IPS DF 4.7 (cell line): ENCODE results near the gene HMGCLL1.

Experiments
- DNase-seq: peaks from one replicate; pipeline ENCODE4 v3.0.0-alpha.2; 2013; ENCODE audit warnings: low spot score; ENCODE audit errors: extremely low read depth

Gene HMGCLL1

DNA sequence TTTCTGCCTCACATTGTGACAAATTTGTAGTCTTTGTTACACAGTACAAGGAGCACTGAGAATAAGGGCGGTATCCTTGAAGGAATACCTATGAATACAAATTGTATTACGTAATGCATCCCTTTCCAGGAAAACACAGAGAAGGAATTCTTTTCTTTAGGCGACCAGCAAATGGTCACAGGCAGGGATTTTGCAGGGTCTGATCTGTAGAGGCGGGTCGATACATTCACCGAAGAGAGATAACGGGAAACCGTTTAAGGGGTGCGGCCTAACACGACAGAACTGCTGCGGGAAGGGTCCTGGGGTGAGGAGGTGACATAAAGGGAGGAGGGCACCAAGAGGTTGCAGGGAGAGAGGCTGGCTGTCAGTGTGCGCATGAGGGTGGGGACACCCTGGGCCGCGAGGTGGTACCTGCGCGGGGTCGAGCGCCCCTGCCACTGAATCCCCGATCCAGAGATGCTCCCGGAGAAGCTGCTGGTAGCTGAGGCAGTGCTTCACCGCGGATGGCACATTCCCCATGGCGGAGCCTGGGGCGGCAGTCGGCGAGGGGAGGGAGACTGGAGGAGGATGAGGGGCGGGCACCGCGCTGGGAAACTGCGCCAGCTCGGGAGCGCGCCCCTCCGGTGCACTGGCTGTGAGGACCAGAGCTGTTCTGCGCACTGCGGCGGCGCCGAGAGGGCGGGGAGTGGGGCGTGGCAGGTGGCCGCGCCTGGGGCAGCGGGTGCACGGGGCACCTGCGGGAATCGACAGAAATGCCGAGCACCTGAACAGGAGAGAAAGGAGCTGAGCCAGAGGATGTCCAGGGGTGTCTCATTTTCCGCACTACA lies at the start of gene HMGCLL1:
Gene HMGCLL1, minus strand, starts transcription at position 656 of the 827 bp plus-strand sequence. Its CDS starts 137 bp downstream, at position 519.
- peak; percentile 41 for DNase-seq

GRCh38 chr6:55621993-55622392 lies 43.0 kb upstream of the HMGCLL1 start:
- no peak for DNase-seq

DNA sequence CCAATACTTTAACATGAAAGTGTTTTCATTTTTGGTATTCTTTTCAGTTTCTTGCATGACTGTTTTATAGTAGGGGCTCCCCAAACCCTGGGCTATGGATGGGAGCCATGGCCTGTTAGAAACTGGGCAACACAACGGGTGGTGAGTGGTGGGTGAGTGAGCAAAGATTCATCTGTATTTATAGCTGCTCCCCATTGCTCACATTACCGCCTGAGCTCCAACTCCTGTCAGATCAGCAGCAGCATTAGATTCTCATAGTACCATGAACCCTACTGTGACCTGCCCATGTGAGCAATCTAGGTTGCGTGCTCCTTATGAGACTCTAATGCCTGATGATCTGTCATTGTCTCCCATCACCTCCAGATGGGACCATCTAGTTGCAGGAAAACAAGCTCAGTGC lies 42.3 kb upstream of the HMGCLL1 start:
- no peak for DNase-seq

GRCh38 chr6:55617272-55617671 lies 38.3 kb upstream of the HMGCLL1 start:
- DNase-seq, result peak; percentile 25

DNA sequence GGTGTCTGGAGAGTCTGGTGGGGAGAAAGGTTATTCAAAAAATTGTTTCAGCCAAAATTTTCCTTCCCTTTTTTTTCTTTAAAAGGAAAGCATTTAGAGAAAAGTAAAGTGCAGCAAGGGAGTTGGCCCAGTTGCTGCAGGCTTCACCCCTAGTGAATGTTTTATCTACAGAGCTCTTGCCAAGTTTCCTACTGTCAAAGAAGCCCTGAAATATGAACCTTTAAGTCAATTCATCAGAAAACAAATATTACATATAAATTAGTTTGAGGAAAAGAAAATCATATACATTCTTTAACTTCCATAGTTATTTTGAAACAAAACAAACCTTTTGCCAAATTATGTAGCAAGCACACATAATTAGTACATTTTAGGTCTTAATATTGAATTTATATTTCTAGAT lies 25.0 kb upstream of the HMGCLL1 start:
- no peak for DNase-seq

DNA sequence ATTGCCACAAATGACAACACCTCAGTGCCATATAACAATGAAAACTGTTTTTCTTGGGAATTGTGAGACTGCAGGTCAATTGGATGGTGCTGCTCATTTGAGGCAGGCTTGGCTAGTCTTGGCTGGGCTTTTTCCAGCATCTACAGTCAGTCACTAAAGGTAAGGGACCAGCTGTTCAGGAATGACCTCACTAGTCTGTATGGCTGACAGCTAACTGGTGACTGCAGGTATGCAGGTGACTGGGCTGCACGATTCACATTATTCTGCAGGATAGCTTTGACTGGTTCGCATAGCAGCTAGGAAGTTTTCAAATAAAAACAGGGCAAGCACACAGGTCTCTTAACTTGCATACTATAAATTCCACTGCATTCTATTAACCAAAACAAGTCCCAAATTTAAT lies 22.1 kb upstream of the HMGCLL1 start:
- no peak for DNase-seq

GRCh38 chr6:55594442-55594841 lies 15.4 kb upstream of the HMGCLL1 start:
- no peak for DNase-seq

DNA sequence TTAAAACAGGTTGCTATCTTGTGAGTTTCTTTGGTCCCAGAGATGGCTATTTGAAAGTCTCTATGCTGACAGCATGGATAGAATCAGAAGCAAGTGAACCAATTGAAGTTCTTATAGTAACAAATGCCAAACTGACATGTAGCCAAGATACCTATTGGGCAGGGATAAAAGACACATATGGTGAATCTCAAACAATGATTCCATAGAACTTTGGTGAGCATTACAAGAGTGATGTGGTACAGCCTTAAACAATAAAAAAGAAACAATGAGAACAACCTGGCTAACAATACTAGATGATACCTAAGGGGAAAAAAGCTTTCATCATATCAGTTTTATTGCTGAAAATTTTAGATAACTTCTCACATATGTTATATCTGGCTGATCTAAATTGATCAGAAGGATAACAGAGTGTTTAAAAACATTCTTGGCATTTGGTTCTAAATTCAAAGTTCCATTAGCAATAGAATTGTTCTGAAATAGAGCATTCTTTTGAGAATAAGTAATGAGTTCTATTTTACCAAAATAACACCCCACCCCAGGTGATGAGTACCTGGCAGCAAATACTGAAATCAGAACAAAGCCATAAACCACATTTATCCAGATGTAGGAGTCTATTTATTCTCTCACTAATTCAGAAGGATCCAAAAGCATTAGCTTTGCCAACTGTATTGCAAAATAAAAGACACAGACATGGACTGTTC lies 5.8 kb upstream of the HMGCLL1 start:
- no peak for DNase-seq

- DNase-seq, result no peak
Observed at GRCh38 chr6:55576811-55577210, 2.2 kb downstream of the HMGCLL1 start.

DNA sequence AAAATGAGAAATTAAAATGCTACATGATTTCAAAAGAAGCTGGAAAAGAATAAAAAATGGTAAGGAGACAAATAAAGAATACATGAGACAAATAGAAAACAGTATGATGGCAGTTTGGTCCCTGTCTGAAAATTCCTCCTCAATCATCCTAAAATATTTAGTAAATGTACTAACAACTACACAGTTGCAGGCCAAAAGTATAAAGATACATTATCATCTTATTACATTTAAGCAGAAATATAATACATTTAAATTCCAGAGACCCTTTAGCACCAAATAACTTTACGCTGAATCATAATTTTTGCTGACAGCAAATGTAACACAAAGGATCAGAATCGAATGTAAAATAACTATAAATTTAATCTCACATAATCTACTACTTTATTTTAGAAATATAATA lies 4.4 kb downstream of the HMGCLL1 start:
- DNase-seq, result no peak

GRCh38 chr6:55569638-55570037 lies 9.4 kb downstream of the HMGCLL1 start:
- DNase-seq, result no peak

GRCh38 chr6:55568808-55569439 lies 10.1 kb downstream of the HMGCLL1 start:
- DNase-seq, result no peak

- DNase-seq, result no peak
Observed at GRCh38 chr6:55567558-55567957, 11.4 kb downstream of the HMGCLL1 start.

DNA sequence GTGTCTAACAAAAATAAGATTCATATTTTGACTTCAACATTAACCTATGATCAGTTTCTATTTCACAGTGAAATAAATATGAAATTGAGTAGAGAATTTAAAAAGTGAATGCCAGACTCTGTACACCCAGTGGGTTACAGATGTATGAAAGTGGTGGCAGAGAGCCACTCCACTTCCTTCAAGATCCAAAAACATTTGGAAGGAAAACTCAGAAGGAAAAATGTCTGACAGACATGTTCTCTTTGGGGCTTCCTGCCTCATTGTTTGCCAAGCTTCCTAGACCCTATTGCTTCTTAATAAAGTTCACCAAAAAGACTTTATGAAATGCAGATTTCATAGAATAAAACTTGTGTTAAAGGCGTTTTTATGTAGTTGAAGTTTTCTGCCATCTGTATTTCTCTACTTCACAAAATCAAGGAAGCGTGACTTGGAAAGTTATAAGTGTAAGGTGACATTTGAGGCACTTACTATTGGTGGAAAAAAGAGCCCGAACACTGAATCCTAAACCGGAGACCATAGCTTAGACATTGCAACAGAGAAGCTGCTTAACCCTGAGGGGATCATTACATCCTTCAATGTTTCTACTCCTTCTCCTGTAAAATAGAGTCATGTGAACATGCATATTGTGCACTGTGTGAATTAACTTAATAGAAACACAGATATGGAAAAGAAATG lies 12.8 kb downstream of the HMGCLL1 start:
- no peak for DNase-seq

- DNase-seq, result no peak
Observed at GRCh38 chr6:55562318-55562717, 16.7 kb downstream of the HMGCLL1 start.

DNA sequence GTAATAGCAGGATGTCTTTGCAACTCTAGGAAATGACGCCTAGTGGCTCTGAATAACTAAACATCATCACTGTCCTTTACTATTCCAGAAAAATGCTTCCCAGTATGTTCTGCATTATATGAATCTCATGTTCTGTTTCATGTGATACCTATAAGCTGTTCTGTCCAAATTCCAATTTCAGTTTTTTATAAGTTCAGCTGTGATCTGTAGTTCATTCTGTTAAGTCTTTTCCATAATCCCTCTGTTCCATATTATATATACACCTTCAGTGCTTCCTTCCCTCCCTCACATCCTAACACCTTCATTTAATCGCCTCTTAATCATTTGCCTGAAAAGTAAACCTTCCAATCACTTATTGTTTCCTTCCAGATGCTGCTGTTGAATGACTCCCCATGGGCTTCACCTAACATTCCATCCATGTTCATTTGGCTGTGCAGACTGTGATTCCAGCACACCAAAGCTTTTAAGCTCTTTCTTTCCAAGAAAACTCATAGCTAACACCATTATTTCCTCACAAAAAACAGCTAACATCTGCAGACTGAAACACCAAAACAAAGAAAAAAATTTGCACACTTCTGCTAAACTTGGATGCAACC lies 18.6 kb downstream of the HMGCLL1 start:
- DNase-seq, result no peak

DNA sequence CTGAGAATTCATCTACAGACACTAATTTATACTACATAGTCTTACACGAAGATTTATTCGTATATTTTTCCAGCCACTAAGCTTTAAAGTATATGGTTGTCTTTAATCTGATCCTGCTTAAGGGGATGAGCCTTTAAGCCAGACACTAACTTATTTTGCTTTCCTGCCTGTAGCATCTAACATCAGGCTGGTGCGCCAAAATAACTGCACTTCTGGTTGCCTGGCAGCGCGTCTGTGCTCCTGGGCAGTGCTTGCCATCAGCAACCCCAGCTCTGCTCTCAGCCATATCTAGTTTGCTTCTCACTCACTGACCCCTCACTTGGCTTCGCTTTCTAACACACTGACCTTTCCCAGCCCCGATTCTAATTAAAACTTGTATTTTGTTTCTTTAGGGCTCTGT lies 21.8 kb downstream of the HMGCLL1 start:
- DNase-seq, result no peak

DNA sequence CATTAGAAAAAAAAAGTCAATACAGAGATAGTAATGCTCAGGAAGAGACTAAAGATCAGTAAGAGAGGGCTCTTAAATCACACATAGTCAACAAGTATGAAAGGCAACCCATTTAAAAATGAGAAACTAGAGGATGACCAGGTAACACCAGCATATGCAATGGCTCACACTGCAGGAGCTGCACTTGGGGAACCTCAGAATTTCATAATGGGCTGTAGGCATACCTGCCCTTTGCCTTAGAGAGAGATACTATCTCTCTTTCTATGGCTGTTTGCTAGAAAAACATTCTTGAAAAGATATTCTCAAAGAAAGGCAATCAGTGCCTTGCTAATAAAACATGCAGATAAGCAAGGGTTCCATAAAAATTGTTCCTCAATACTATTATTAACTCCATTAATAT lies 33.2 kb downstream of the HMGCLL1 start:
- DNase-seq, result no peak

DNA sequence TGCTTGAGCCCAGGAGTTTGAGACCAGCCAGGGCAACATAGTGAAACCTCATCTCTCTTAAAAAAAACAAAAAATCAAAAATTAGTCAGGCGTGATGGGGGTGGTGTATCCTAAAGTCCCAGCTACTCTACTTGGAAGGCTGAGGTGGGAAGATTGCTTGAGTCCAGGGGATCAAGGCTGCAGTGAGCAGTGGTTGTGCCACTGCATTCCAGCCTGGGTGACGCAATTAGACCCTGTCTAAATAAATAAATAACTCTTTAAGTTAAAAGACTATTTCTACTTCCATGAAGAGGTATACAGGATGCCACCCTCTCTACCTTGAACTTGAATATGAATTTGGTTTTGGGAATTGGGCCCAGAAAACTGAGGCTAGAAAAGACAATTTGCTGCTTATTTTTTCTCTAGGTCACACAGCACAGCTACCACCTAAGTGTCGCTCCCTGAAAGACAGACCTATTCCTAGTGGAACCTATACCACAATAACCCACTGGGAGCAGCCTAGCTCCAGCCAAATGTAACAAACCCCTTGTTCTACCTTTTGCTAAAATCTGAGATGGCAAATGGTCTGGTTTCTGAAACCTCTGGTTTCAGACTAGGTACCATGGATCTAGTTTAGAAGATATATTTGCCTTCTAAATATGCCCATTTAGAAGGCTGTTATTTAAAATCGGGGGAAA lies 35.2 kb downstream of the HMGCLL1 start:
- peak; percentile 7 for DNase-seq

GRCh38 chr6:55541024-55541423 lies 38.0 kb downstream of the HMGCLL1 start:
- no peak for DNase-seq
